ENCODE measurements around the gene NAALADL2. TPM values are rescaled to one million over a fixed set of nuclear protein-coding genes. Genes with fewer than 3 reads are reported as not detected.
"Not testable (repeated sequence)": the region's sequence is repeated elsewhere in the genome, so short reads cannot be mapped to it uniquely, and the experiment has no call there.

Gene NAALADL2
- polyA plus RNA-seq, 4 donors, result 17.4 to 25.9 (median 20.2) TPM

DNA sequence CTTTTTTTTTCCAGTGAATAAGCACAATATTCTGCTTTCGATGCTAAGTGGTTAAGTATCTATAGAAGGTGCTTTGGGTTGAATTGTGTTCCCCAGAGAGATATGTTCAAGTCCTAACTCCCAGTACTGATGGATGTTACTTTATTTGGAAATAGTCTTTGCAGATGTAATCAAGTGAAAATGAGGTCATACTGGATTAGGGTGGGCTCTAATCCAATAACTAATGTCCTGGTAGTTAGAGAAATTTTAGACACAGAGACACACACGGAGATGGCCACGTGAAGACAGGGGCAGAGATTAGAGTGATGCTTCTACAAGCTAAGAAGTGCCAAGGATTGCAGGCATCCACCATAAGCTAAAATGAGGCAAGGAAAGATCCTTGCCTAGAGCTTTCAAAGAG, 662.3 kb downstream of the NAALADL2 start:
- DNase-seq (ENCODE audit: low read depth in 4 of 4, low spot score in 3 of 4), result no peak

DNA sequence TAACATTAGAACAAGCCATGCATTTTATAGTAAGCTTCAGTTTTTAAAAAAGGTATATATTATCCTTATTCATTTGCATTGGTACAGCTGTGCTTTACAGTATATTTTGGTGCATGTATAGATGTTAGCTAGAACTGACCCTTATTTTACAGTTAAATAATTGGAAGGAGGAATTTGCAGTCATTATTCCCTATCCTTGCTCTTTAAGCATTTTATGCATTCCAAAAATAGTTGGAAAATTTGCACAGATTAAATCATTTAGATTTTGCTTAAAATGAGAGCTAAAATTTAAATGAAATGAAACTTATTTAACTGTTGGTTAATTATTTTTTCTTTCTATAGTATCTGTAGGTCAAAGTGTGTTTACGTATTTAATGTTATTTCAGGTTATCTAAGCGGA, 667.1 kb downstream of the NAALADL2 start:
- DNase-seq (ENCODE audit: low read depth in 4 of 4, low spot score in 3 of 4), result no peak

DNA sequence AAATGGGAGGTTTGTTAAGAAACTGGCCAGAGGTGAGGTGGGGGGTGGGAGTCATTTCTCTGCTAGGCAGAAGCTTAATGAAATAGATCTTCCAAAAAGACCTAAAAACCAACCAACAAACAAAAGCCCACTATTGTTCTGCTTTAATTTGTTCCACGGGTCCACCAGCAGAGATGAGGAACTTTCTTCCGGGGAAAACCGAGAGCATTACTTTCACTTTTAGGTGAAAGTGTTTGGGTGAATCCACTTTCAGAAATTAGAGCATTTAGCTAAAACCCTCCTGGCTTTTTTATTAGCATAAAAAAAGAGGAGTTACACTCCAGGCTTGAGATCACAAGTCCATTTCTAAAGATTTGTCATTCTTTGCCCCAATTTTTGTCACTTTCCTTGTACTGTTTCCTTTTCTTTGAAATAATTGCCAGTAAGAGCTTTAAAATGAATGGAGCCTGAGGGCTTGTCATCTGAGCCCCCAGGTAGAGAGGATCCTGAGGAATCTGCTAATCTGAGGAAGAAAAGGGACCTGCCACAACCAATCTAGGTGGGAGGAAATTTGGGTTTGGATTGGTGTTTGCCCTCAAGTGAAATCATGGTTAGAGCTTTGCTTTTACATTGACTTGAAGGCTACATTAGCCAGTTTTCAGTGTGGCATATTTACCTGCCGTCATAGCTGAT, 667.6 kb downstream of the NAALADL2 start:
- no peak for DNase-seq (ENCODE audit: low read depth in 4 of 4, low spot score in 3 of 4)

DNA sequence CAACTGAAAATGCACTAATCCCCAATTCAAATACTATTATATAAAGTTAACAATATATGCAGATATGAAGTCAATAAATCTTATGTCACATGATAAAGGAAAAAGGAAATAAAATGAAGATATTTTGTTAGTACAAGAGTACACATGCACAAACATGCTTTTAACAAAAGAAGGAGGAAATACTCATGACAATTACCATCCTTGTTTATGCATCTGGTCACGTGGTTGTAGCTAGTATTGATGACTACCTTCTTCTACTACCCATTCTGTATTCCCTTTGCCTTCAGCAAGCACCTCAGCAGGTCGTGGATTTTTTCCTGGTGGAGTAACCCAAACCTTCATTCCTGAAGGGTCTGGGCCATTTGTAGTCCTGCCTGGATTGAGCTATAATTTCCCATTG, 669.6 kb downstream of the NAALADL2 start:
- DNase-seq (ENCODE audit: low read depth in 4 of 4, low spot score in 3 of 4), result not testable (repeated sequence)

DNA sequence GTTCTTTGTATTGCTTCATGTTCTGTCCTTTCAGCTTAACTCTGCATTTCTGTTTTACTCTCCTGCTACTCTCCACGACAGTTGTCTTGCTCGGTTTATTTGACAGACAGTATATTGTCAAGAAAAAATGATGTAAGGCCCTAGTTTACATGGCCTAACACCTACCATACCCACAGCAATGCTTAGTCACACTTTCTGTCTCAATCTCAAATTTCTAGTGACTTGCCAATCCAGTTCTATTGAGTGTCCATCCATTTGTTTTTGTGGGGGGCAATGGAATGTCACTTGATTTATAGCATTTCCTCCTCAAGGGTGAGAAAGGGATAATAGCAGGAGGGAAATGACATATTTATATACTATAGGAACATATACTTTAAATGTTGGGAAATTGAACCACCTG, 676.2 kb downstream of the NAALADL2 start:
- DNase-seq (ENCODE audit: low read depth in 4 of 4, low spot score in 3 of 4), result no peak

DNA sequence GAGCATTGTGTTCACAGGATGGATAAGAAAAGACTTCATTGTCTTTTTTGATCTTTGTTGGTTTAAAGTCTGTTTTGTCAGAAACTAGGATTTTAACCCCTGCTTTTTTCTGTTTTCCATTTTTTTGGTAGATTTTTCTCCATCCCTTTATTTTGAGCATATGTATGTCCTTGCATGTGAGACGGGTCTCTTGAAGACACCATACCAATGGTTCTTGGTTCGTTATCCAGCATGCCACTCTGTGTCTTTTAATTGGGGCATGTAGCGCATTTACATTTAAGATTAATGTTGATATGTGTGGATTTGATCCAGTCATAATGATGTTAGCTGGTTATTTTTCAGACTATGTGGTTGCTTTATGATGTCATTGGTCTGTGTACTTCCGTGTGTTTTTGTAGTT, 687.0 kb downstream of the NAALADL2 start:
- DNase-seq (ENCODE audit: low read depth in 4 of 4, low spot score in 3 of 4), result no peak

DNA sequence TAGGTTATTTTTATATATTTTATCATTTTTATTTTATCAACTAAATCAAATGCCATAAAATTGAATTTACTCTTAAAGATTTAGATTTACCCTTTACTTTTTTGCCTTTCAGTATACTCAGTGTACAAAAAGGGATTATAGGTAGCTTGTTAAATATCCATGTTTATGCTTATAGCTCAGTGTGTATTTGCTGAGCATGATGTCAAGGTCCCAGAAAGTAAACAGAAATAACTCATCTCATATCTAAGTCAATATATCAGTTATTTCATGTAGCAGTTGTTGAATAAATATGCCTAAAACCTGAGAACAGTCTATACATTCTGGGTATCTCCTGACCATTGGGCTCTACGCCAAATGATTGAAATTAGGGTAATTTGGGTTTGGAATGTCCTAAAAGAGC, 693.8 kb downstream of the NAALADL2 start:
- no peak for DNase-seq (ENCODE audit: low read depth in 4 of 4, low spot score in 3 of 4)

DNA sequence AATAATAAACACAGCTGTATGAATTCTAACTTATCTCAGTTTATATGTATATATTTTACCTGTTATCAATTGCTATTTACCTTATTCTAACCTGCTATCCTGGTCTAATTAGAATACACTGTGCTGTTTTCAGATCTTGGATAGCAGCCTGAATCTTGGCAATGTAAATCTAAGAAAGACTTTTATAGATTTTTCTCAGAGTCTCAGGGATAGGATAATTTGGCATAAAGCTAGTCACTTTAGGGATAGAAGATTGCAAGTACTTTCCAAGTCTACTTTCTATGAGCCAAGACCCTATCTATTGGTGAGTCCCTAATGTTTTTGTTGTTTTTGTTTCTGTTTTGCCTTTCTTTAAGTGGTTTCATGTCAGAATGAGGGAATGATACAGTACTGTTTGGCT, 695.7 kb downstream of the NAALADL2 start:
- DNase-seq (ENCODE audit: low read depth in 4 of 4, low spot score in 3 of 4), result no peak

DNA sequence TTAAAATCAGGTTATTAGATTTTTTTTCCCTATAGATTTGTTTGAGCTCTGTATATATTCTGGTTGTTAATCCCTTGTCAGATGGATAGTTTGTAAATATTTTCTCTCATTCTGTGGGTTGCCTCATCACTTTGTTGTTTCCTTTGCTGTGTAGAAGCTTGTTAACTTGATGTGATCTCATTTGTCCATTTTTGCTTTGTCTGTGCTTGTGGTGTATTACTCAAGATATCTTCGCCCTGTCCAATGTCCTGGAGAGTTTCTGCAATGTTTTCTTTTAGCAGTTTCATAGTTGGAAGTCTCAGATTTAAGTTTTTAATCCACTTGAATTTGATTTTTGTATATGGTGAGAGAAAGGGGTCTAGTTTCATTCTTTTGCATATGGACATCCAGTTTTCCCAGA, 699.1 kb downstream of the NAALADL2 start:
- no peak for DNase-seq (ENCODE audit: low read depth in 4 of 4, low spot score in 3 of 4)

- no peak for DNase-seq (ENCODE audit: low read depth in 4 of 4, low spot score in 3 of 4)
Measured at GRCh38 chr3:175564363-175564762, 705.2 kb downstream of the NAALADL2 start.

DNA sequence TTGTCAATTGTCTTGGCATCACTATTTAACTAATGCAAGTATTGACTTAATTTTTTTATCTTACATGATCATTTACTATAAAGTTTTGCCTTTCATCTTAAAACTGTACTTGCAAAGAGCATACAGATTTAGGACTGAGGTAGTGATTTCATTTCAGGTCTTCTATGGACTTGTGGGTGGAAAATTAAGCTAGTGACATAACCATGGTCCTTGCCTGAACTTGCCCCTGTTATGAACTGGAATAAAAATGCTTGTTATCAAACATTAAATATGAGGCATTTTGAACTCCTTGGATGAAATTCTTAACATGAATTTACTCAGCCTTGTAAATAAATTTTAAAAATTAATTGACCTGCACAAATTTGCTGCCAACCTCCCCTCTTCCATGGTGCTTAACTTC, 712.0 kb downstream of the NAALADL2 start:
- DNase-seq (ENCODE audit: low read depth in 4 of 4, low spot score in 3 of 4), result no peak

GRCh38 chr3:175573226-175573625, 714.1 kb downstream of the NAALADL2 start:
- DNase-seq (ENCODE audit: low read depth in 4 of 4, low spot score in 3 of 4), result no peak

DNA sequence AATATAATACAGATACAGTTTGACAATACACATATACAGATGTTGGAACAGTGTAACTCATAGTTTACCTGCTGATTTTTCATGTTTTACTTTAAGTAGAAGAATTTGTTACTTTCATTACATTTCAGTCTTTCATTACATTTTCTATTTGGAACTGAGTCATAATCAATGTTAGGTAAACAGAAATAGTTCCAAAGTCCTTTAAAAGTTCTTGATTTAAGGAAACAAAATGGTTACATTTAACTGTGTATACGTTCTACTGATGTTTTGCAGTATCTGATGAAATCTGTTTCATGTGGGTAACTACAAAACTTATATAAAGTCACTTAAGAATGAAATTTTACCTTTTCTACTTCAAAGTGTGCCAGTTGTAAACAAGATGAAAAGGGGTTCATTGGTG, 721.2 kb downstream of the NAALADL2 start:
- no peak for DNase-seq (ENCODE audit: low read depth in 4 of 4, low spot score in 3 of 4)

GRCh38 chr3:175585898-175586297, 726.8 kb downstream of the NAALADL2 start:
- no peak for DNase-seq (ENCODE audit: low read depth in 4 of 4, low spot score in 3 of 4)

- no peak for DNase-seq (ENCODE audit: low read depth in 4 of 4, low spot score in 3 of 4)
Measured at GRCh38 chr3:175590745-175591144, 731.6 kb downstream of the NAALADL2 start.

GRCh38 chr3:175591375-175591774, 732.2 kb downstream of the NAALADL2 start:
- no peak for DNase-seq (ENCODE audit: low read depth in 4 of 4, low spot score in 3 of 4)

DNA sequence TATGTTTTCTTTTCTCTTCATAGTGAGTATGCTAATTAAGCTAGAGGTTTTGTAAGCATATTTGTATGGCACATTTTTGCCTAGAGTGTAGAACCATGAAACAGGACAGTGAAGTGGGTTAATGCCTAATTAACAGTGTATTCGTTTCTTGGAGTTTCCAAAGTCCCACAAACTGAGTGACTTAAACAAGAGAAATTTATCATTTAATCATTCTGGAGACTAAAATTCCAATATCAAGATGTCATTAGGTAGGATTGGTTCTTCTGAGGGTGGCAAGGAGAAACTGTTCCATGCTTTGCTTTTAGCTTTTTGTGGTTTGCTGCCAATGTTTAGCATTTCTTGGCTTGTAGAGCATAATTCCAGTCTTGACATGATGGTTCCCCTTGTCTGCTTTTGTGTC, 734.2 kb downstream of the NAALADL2 start:
- no peak for DNase-seq (ENCODE audit: low read depth in 4 of 4, low spot score in 3 of 4)

DNA sequence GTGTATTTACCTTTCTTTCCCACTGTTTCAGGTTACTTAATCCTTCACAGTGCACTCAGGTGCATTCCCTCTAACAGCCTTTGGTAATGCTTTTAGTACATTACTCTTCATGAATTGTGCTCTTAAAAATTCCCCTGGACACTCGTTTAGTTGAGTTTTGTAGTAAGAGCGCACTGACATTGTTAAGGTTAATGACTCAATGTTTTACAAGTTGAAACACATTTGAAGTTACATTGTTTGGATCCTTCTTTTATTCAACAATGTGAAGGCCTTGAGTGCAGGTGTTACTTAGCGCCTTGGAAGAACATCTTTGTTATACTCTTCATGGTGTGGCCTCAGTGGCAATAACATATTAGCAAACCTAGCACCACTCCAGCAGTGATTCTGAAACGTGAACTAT, 739.6 kb downstream of the NAALADL2 start:
- no peak for DNase-seq (ENCODE audit: low read depth in 4 of 4, low spot score in 3 of 4)

- no peak for DNase-seq (ENCODE audit: low read depth in 4 of 4, low spot score in 3 of 4)
Measured at GRCh38 chr3:175601521-175601920, 742.4 kb downstream of the NAALADL2 start.

DNA sequence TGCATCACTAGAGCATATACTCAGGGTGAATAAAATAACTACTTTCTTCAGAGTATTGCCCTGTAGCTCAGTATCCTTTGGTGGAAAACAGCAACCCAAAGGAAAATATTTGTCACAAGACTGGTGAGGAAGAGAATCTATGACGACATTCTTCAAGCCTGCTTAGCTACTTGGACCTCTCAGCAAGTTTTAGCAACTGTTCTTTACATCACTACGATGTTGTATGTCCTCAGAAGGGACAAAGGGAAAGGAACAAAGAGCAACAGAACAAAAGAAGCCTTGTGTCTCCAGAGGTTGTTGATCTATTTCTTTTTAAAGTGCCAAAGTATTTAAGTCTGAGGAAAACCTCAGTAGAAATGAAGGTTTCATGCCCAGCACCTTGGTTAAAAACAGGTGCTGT, 746.7 kb downstream of the NAALADL2 start:
- no peak for DNase-seq (ENCODE audit: low read depth in 4 of 4, low spot score in 3 of 4)

- no peak for DNase-seq (ENCODE audit: low read depth in 4 of 4, low spot score in 3 of 4)
Measured at GRCh38 chr3:175606650-175607318, 747.6 kb downstream of the NAALADL2 start.

DNA sequence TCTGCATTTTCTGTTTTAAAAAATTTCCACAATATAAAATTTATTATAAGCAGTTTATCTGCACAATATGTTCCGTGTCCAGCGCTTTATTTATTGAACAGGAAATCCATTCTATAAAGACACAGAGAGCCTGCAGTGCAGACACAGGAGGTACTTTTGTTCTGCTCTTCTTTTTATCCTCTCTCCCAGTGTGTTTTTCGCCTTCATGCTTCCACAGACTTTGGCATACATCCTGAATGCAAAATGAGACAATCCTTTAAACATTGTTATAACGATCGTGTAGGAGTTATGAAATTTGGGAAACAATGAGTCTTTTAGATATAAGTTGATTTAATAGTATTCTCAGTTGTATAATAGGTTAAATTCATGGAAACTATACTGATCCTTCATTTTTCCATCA, 749.2 kb downstream of the NAALADL2 start:
- no peak for DNase-seq (ENCODE audit: low read depth in 4 of 4, low spot score in 3 of 4)

GRCh38 chr3:175608911-175609310, 749.8 kb downstream of the NAALADL2 start:
- no peak for DNase-seq (ENCODE audit: low read depth in 4 of 4, low spot score in 3 of 4)

All from right renal pelvis (tissue), 4 donors.